ENCODE data around the gene TMEM43. TPM values are rescaled to one million over a fixed set of nuclear protein-coding genes. Genes with fewer than 3 reads are reported as not detected.

TMEM43 gene
- total and polyA plus RNA-seq, 2 of the 8 experiments (the other 6 are each of a cell fraction or from before 2014, with no cell fraction given), result 27.0 to 33.7 TPM

DNA sequence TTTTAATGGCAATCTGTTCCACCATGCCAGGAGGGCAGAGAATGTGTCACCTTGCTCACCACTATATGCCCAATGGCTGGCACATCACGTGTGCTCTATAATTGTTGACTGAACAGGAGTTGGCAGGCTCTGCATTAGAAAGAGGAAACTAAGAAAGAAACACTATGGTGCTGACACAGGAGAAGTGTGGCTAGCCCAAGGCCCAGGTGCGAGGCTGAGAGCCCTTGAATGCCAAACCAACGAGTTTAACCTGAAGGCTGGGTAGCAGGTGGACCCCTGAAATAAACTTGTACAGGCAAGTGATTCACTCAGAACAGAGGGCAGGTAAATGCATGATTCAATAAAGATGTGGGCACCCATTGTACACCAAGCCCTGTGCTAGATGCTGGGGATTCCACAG, 2.6 kb upstream of the TMEM43 start:
- Histone ChIP-seq H3K27me3 (replicated peaks in 1 of 4; ENCODE audit: control insufficient read depth in 3 of 4, extremely low read depth in 1 of 4, insufficient read depth in 3 of 4, low read length in 3 of 4) (no peaks in the 10 kb centered on the region), H3K9me3 (ENCODE audit: insufficient read depth in 2 of 2, low read depth in 1 of 2, low read length in 1 of 2) (no peaks in the 10 kb centered on the region), H3K23me2 (ENCODE audit: low read depth, low read length) (peaks cover 14% of the 10 kb centered on the region), H2BK12ac (ENCODE audit: low read depth, low read length) (no peak overlapping the region), H3K4me1 (replicated peaks in 1 of 4; ENCODE audit: control insufficient read depth in 3 of 4, insufficient read depth in 4 of 4, low read length in 3 of 4) (peaks cover 0 to 14% (median 10%) of the 10 kb centered on the region in 4 experiments; a peak in 6 of 7 replicates), H3K36me3 (ENCODE audit: control insufficient read depth in 2 of 4, insufficient read depth in 4 of 4, low read length in 3 of 4) (peaks cover 0 to 5% (median 2%) of the 10 kb centered on the region in 4 experiments; a peak in 2 of 8 replicates), H3K9ac (replicated peaks in 1 of 4; ENCODE audit: extremely low read depth in 1 of 4, low read depth in 3 of 4, low read length in 3 of 4) (no peak overlapping the region; a peak in 1 of 7 replicates), H2BK15ac (ENCODE audit: low read length) (no peak overlapping the region), H3K56ac (replicated peaks; ENCODE audit: insufficient read length, low read depth, low read length) (no peak overlapping the region), H3K4me3 (ENCODE audit: extremely low read depth in 1 of 4, insufficient read depth in 2 of 4, low read depth in 3 of 4, low read length in 4 of 4) (no peak overlapping the region), H2BK5ac (ENCODE audit: low read depth, low read length) (no peak overlapping the region), H3K14ac (ENCODE audit: insufficient read length) (no peak overlapping the region), H4K5ac (ENCODE audit: insufficient read length, low read depth, low read length) (no peak overlapping the region), H3K4me2 (ENCODE audit: insufficient read depth in 1 of 2, low read depth in 2 of 2, low read length in 2 of 2) (no peak overlapping the region; a peak in 1 of 4 replicates), H2AK5ac (ENCODE audit: low read depth, low read length) (no peak overlapping the region), H4K20me1 (replicated peaks in 1 of 2; ENCODE audit: control insufficient read depth in 1 of 2, insufficient read depth in 2 of 2, low read length in 2 of 2) (peaks cover 4 to 9% of the 10 kb centered on the region in 2 experiments), H2BK20ac (ENCODE audit: low read length) (no peak overlapping the region), H3K79me1 (ENCODE audit: low read depth, low read length) (peaks cover 17% of the 10 kb centered on the region), H3K18ac (ENCODE audit: extremely low read depth, low read length) (no peak overlapping the region), H4K8ac (ENCODE audit: extremely low read depth, insufficient read depth, low read length) (no peak overlapping the region), H2BK120ac (replicated peaks; ENCODE audit: low read depth, low read length) (no peak overlapping the region), H2AFZ (ENCODE audit: low read length) (no peak overlapping the region), H3K79me2 (ENCODE audit: control insufficient read depth in 1 of 2, insufficient read depth in 2 of 2, low read length in 2 of 2) (peaks cover 5 to 30% of the 10 kb centered on the region in 2 experiments), H4K91ac (replicated peaks; ENCODE audit: insufficient read length, low read length) (no peak overlapping the region), H3K23ac (ENCODE audit: insufficient read length) (no peak overlapping the region), H3K27ac (ENCODE audit: low read depth, low read length) (no peak overlapping the region), H3K4ac (replicated peaks; ENCODE audit: insufficient read length, low read depth, low read length) (no peak overlapping the region)
- DNase-seq (ENCODE audit: low read depth in 1 of 2, low spot score in 2 of 2) (no peak), FAIRE-seq (no peak)
- WGBS, 2 experiments (ENCODE audit: extremely low coverage in 1 of 2, insufficient coverage in 1 of 2, insufficient read length in 1 of 2, insufficient replicate concordance in 2 of 2, low coverage in 1 of 2, low lambda C conversion rate in 2 of 2, missing lambda C conversion rate in 1 of 2), result 93% methylated on average over 3 of the region's 3 CpGs; no CpG with 5 or more reads in 1 of the 2 experiments
- POLR2A ChIA-PET (ENCODE audit: partially characterized antibody), result interaction anchor here (0.6 to 4.7 kb wide), 3 partner anchors 226 to 672 kb away, joined by 3 to 46 read pairs (median 3); no protein-coding TSS in a partner anchor
- CTCF ChIA-PET (ENCODE audit: partially characterized antibody), result interaction anchor here (0.7 to 3.9 kb wide), 8 partner anchors 8 to 237 kb away, joined by 3 to 37 read pairs (median 4); no protein-coding TSS in a partner anchor
- TF ChIP-seq POLR2AphosphoS5 (IDR thresholded peaks at IDR 0.05; ENCODE audit: low read depth, low read length), result no peak
- TF ChIP-seq RNF2 (IDR thresholded peaks at IDR 0.05; ENCODE audit: borderline replicate concordance, low read depth, low read length, missing control alignments, poor library complexity, severe bottlenecking), result no peak
- no peak for TF ChIP-seq SIX5 (IDR thresholded peaks at IDR 0.05; ENCODE audit: low read depth, low read length)
- TF ChIP-seq SIN3A (conservative IDR thresholded peaks at IDR 0.05 in 1 of 2, IDR thresholded peaks at IDR 0.05 in 1 of 2; ENCODE audit: low read depth in 1 of 2, low read length in 2 of 2), result no peak
- TF ChIP-seq, protein P1, sequence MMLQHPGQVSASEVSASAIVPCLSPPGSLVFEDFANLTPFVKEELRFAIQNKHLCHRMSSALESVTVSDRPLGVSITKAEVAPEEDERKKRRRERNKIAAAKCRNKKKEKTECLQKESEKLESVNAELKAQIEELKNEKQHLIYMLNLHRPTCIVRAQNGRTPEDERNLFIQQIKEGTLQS (IDR thresholded peaks at IDR 0.05; ENCODE audit: insufficient read depth, low read depth, low read length), result no peak
- no peak for TF ChIP-seq CHD1 (IDR thresholded peaks at IDR 0.05; ENCODE audit: low read depth, low read length)
- no peak for TF ChIP-seq MAFK (IDR thresholded peaks at IDR 0.05; ENCODE audit: low read depth, low read length)
- TF ChIP-seq CEBPB (IDR thresholded peaks at IDR 0.05; ENCODE audit: low read depth, low read length), result no peak
- no peak for TF ChIP-seq POU5F1 (IDR thresholded peaks at IDR 0.05; ENCODE audit: low read depth, low read length)
